Measurements from ENCODE around the gene CASP6. TPM values are rescaled to one million over a fixed set of nuclear protein-coding genes. Genes with fewer than 3 reads are reported as not detected.
"Not testable (repeated sequence)": the region's sequence is repeated elsewhere in the genome, so short reads cannot be mapped to it uniquely, and the experiment has no call there.

Gene CASP6
- total RNA-seq, 1 donor from 2014 or later, result 7.0 TPM

GRCh38 chr4:109678472-109678871 lies 24.8 kb downstream of the CASP6 start:
- ATAC-seq (ENCODE audit: poor library complexity); DNase-seq; intact Hi-C loops (cut with DNase I): not testable (repeated sequence)

- ATAC-seq (ENCODE audit: poor library complexity) (no peak), DNase-seq (no peak)
- intact Hi-C loops (cut with DNase I), result no loop called here
Observed at GRCh38 chr4:109676886-109677285, 26.4 kb downstream of the CASP6 start.

- ATAC-seq (ENCODE audit: poor library complexity), result no peak
- DNase-seq, result no peak
- intact Hi-C loops (cut with DNase I), result no loop called here
Observed at GRCh38 chr4:109675843-109676242, 27.4 kb downstream of the CASP6 start.

- DNase-seq, result no peak
- no peak for ATAC-seq (ENCODE audit: poor library complexity)
- intact Hi-C loops (cut with DNase I), result no loop called here
Observed at GRCh38 chr4:109675181-109675580, 28.1 kb downstream of the CASP6 start.

GRCh38 chr4:109673303-109673702 lies 29.9 kb downstream of the CASP6 start:
- intact Hi-C loops (cut with DNase I), result no loop called here
- ATAC-seq (ENCODE audit: poor library complexity) (no peak), DNase-seq (no peak)

DNA sequence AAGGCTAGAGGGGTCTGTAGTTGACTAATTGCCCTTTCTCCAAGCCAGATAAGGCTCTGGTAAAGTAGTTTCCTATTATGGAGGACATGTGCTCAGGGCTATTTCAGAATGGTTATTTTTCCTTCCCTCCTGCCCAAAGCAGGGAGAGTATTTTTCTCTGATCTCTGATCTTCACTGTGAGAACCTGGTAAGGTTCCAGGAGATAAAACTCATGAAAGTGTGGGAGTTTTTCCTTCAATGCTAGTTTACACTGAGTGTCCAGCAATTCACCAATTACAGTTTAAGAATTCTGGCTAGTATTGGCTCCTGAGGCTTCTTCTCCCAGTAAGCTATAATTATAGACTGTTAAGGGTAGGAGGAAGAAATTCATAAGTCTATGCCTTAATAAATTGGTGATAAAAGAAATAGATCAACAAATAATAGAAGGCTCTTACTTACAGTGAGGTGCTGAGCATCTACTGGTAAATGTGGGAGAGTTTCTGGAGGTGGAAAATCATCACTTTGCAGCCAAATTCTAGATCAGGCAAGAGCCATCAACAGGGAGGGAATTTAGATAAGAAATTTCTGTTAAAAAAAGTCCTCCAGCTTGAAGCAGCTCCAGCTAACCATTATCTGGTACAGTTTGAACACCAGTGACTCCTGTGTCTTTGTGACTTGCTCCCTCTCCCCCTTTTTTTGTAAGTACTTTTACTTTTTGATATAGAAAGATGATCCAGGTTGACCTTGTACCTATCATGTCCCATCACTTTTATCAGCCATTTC lies 30.9 kb downstream of the CASP6 start:
- ATAC-seq (ENCODE audit: poor library complexity) (no peak), DNase-seq (no peak)

DNA sequence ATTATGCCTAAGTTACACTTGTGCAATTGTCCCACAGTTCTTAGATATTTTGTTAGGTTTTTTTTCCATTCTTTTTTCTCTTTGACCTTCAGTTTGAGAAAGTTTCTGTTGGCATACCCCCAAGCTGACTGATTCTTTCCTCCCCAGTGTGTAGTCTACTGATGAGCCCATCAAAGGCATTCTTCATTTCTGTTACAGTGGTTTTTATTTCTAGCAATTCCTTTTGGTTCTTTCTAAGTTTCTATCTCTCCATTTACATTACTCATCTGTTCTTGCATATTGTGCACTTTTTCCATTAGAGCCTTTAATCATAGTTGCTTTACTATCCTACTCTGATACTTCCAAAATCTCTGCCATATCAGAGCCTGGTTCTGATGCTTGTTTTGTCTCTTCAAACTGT lies 31.9 kb downstream of the CASP6 start:
- ATAC-seq (ENCODE audit: poor library complexity), result no peak
- intact Hi-C loops (cut with DNase I), result no loop called here
- DNase-seq, result no peak

More for the DNA sequence above, 30.9 kb downstream of the CASP6 start:
- intact Hi-C loops (cut with DNase I), result no loop called here

DNA sequence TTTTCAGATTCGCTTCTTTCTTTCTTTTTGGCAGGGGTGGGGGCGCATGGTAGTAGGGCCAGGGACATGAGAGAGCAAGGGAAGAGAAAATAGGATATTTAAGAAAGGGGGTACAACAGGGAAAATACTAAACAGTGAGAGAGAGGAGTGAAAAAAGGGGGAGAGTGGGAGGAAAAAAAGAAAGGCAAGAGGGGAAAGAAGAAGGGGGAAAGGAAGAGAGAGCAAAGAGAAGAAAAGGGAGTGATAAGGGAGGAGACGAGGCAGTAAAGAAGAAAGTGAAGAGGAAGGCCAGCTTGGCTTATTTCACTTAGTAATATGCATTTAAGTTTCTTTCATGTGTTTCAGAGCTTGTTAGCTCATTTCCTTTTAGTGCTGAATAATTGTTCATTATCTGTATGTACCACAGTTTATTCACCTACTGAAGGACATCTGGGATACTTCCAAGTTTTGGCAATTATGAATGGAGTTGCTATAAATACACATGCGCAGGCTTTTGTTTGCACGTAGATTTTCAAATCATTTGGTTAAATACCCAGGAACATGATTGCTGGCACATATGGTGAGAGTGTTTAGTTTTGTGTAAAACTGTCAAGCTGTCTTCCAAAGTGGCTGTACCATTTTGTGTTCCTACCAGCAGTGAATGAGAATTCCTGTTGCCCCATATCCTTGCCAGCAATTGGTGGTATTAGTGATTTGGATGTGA lies 37.3 kb downstream of the CASP6 start:
- DNase-seq (no peak), ATAC-seq (ENCODE audit: poor library complexity) (peak; percentile 46)
- intact Hi-C loops (cut with DNase I), result no loop called here

DNA sequence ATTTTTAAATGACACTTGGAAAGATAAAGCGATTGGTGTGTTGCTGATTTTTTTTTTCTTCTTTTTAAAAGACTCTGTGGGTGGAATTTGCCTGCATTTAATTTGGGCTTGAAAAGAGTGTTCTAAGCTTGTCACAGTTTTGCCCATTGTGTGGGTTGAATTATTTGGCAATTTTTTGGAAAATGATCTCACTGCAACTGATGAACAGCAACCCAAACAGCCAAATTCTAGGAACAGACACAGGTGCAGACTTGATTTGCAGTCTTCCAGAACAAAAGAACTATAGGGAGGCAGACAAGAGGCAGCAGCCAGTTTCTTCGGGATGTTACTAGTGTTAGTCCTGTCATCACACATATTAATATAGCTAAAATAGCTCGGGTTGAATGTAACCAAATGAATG lies 40.5 kb downstream of the CASP6 start:
- no peak for DNase-seq
- ATAC-seq (ENCODE audit: poor library complexity), result no peak
- intact Hi-C loops (cut with DNase I), result no loop called here

DNA sequence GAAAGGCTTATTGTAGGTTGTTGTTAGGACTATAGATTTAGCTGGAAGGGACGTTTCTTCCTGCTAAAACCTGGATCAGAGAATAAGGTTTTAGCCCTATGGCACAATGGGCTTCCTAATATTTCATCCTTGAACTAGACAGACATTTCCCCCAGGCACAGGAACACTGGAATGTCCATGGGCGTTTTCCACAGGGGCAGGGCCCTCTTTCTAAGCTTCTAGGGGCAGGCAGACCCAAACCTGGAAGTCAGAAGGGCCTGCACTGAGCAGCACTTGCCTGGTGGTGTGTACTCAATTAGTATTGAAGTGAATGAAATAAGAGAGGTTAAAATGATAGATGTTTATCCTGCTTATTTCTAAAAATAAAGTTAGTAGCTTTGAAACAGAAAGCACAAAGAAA lies 41.1 kb downstream of the CASP6 start:
- DNase-seq, result no peak
- ATAC-seq (ENCODE audit: poor library complexity), result no peak
- intact Hi-C loops (cut with DNase I), result no loop called here

DNA sequence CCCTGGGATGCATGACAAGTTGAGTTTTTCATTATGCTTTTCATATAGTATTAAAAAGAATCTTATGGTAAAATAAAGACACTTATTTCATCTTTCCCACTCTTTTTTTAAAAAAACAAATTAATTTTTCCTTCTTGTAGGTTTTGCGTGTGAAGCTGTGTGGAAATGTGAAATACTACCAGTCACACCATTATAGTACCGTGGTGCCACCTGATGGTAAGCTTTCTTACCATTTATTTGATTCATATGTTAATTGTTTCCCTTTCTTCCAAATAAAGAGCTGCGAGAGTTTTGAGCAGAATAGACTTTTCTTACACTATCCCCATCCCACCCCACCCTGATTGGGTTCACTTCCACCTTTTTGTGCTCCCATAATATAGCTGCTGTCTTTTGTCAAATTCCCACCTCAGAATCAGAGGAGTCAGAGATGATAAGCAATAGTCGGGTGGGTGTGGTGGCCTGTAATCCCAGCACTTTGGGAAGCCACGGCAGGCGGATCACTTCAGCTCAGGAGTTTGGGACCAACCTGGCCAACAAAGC lies 44.3 kb downstream of the CASP6 start:
- intact Hi-C loops (cut with DNase I), result loop anchor here (5.0 kb wide), 1 partner anchor 237 kb away; no protein-coding TSS in a partner anchor
- DNase-seq, result no peak
- no peak for ATAC-seq (ENCODE audit: poor library complexity)

DNA sequence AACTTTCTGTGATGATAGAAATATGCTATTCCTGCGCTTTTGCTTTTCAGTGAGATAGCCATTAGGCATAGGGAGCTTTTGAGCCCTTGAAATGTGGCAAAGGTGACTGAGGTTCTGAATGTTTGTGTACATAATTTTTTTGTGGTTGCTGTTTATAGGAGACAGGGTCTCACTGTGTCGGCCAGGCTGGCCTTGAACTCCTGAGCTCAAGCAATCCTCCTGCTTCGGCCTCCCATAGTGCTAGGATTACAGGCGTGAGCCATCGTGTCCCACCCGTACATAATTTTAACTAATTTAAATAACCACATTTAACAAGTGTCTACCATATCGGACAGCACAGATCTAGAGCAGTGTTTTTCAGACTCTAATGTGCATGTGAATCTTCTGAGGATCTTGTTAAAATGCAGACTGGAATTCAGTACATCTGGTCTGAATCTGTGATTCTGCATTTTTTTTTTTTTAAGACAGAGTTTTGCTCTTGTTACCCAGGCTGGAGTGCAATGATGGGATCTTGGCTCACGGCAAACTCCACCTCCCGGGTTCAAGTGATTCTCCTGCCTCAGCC lies 45.3 kb downstream of the CASP6 start:
- ATAC-seq (ENCODE audit: poor library complexity) (no peak), DNase-seq (no peak)
- intact Hi-C loops (cut with DNase I), result loop anchor here (5.0 kb wide), 1 partner anchor 236 kb away; no protein-coding TSS in a partner anchor

- ATAC-seq (ENCODE audit: poor library complexity) (no peak), DNase-seq (no peak)
- intact Hi-C loops (cut with DNase I), result loop anchor here (5.0 kb wide), 1 partner anchor 233 kb away; no protein-coding TSS in a partner anchor
Observed at GRCh38 chr4:109655396-109655795, 47.8 kb downstream of the CASP6 start.

- ATAC-seq (ENCODE audit: poor library complexity) (no peak), DNase-seq (no peak)
- intact Hi-C loops (cut with DNase I), result no loop called here
Observed at GRCh38 chr4:109649872-109650271, 53.4 kb downstream of the CASP6 start.

DNA sequence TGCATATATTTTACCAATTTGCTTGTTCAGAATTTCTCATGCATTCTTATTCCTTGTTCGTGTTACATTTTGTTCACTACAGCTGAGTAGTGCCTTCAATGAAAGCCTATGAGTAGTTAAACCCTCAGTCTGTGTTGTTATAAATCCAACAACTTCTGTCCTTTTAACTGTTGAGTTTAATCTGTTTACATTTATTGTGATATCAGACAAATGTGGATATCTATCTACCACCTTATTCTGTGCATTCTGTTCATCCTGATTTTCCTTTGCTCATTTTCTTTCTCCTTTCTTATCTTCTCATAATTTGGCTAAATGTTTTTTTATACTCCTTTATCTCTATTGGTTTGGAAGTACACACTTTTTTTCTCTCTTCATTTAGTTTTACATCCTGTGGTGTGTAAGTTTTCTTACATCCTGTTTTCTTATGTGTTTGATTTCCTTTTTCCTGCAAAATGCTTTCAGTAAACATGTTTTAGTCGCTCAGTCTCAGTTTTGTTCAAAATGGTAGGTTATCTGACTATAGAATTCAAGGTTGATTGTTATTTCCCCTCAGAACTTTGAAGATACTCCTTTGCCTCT lies 54.2 kb downstream of the CASP6 start:
- ATAC-seq (ENCODE audit: poor library complexity), result no peak
- DNase-seq, result no peak
- intact Hi-C loops (cut with DNase I), result no loop called here

GRCh38 chr4:109648266-109648996 lies 54.8 kb downstream of the CASP6 start:
- intact Hi-C loops (cut with DNase I), result no loop called here
- DNase-seq, result no peak
- ATAC-seq (ENCODE audit: poor library complexity), result no peak

- DNase-seq, result no peak
- ATAC-seq (ENCODE audit: poor library complexity), result peak; percentile 36
- intact Hi-C loops (cut with DNase I), result no loop called here
Observed at GRCh38 chr4:109645874-109646710, 57.2 kb downstream of the CASP6 start.

GRCh38 chr4:109640644-109641043 lies 62.6 kb downstream of the CASP6 start:
- DNase-seq (no peak), ATAC-seq (ENCODE audit: poor library complexity) (no peak)
- intact Hi-C loops (cut with DNase I), result no loop called here
